Breast epithelium (tissue), 3 donors: ENCODE data around the gene MAGEB1.

ENCODE experiments used
- POLR2A ChIP-seq: fragments of 450-650 bp; IDR thresholded peaks from one replicate; pipeline ENCODE4 v1.6.1; 2016; ENCODE audit warnings: antibody characterized with exemption, mild to moderate bottlenecking, moderate library complexity
- POLR2AphosphoS5 ChIP-seq, 3 donors: sonication (generic); formaldehyde crosslinking; IDR thresholded peaks; one replicate each; pipeline ENCODE4 v1.6.1; 2017; ENCODE audit warnings: antibody characterized with exemption in 3 of 3
- TF ChIP-seq, protein P1 (sequence below), 3 donors: fragments of 450-650 bp; IDR thresholded peaks; one replicate each; pipeline ENCODE4 v1.5.1; 2016 to 2017; ENCODE audit warnings: antibody characterized with exemption in 3 of 3, mild to moderate bottlenecking in 3 of 3, moderate library complexity in 3 of 3

DNA sequence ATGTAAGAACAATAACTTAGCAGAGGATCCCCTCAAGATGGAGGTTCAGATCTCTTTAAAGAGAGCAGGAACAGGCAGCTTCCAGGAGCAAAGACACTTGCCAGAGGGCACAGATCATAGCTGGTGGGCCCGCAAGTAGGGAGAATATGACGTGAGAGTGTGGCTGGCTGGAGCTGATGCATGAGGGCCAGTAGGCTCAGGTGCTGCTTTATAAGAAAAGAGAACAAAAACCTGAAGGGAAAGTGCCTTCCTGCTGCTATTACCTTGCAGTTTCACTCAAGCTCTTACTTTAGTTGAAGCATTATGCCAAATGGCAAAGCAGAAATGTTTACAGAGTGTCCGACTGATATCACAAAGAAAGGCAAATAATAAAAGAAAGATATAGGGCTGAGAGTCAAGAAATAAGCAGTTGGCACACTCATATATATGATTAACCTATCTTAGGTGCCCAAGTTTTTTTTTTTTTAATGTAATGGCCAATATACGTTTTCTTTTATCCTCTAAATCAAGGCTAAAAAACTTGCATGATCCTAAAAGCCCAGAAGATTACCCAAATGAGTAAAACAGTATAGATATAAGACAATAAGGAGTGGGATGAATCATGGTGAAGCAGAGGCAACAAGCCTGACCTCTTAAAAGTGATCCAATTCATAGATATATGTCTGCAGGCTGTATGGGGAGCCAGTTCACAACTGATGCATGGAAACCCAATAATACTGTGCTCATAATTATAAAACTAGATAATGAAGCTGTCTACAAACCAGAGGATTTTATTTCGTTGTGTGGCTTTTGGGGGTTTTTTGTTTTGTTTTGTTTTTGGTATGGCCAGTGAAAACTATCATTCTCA is 49.7 kb downstream of the MAGEB1 start:
- TF ChIP-seq POLR2A (no peak), POLR2AphosphoS5 (IDR thresholded peaks at IDR 0.05) (no peak)
- TF ChIP-seq, protein P1, sequence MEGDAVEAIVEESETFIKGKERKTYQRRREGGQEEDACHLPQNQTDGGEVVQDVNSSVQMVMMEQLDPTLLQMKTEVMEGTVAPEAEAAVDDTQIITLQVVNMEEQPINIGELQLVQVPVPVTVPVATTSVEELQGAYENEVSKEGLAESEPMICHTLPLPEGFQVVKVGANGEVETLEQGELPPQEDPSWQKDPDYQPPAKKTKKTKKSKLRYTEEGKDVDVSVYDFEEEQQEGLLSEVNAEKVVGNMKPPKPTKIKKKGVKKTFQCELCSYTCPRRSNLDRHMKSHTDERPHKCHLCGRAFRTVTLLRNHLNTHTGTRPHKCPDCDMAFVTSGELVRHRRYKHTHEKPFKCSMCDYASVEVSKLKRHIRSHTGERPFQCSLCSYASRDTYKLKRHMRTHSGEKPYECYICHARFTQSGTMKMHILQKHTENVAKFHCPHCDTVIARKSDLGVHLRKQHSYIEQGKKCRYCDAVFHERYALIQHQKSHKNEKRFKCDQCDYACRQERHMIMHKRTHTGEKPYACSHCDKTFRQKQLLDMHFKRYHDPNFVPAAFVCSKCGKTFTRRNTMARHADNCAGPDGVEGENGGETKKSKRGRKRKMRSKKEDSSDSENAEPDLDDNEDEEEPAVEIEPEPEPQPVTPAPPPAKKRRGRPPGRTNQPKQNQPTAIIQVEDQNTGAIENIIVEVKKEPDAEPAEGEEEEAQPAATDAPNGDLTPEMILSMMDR (IDR thresholded peaks at IDR 0.05): no peak
